ENCODE data around the gene EXOC3L1. TPM values are rescaled to one million over a fixed set of nuclear protein-coding genes. Genes with fewer than 3 reads are reported as not detected.

EXOC3L1 gene
- total RNA-seq, 2 experiments from 2014 or later, result not detected

- Histone ChIP-seq H4K20me1 (ENCODE audit: insufficient read depth, low read length) (no peaks in the 10 kb centered on the region), H3K4me1 (ENCODE audit: insufficient read depth, low read length, poor library complexity, severe bottlenecking) (peaks cover 21% of the 10 kb centered on the region), H3K4me3 (ENCODE audit: low read depth, low read length, poor library complexity, severe bottlenecking) (no peak overlapping the region), H3K79me2 (ENCODE audit: insufficient read depth, low read depth, low read length) (no peaks in the 10 kb centered on the region), H3K27ac (ENCODE audit: low read depth, low read length, poor library complexity, severe bottlenecking) (no peak overlapping the region), H3K9me3 (ENCODE audit: low read length) (no peaks in the 10 kb centered on the region), H2AFZ (ENCODE audit: low read length) (no peak overlapping the region), H3K9me2 (ENCODE audit: insufficient read depth, low read length) (no peaks in the 10 kb centered on the region), H3K36me3 (ENCODE audit: insufficient read depth, low read length) (no peaks in the 10 kb centered on the region), H3K4me2 (ENCODE audit: low read length) (no peak overlapping the region)
- BruUV-seq (replicated peaks), result no TSS peak
- no peak for DNase-seq (ENCODE audit: low spot score)
- POLR2A ChIA-PET, result no interaction called here
- CTCF ChIA-PET (ENCODE audit: unreplicated experiment), result interaction anchor here (0.8 kb wide), 1 partner anchor 8 kb away, joined by 3 read pairs; no protein-coding TSS in a partner anchor
- intact Hi-C loops (cut with micrococcal nuclease; ENCODE audit: unreplicated experiment), result no loop called here
- TF ChIP-seq CTCF (conservative IDR thresholded peaks at IDR 0.05; ENCODE audit: low read length), result no peak
- TF ChIP-seq EZH2phosphoT487 (IDR thresholded peaks at IDR 0.05; ENCODE audit: borderline replicate concordance, low read depth, low read length), result no peak
Observed at GRCh38 chr16:67157106-67157748, 32.7 kb downstream of the EXOC3L1 start.

DNA sequence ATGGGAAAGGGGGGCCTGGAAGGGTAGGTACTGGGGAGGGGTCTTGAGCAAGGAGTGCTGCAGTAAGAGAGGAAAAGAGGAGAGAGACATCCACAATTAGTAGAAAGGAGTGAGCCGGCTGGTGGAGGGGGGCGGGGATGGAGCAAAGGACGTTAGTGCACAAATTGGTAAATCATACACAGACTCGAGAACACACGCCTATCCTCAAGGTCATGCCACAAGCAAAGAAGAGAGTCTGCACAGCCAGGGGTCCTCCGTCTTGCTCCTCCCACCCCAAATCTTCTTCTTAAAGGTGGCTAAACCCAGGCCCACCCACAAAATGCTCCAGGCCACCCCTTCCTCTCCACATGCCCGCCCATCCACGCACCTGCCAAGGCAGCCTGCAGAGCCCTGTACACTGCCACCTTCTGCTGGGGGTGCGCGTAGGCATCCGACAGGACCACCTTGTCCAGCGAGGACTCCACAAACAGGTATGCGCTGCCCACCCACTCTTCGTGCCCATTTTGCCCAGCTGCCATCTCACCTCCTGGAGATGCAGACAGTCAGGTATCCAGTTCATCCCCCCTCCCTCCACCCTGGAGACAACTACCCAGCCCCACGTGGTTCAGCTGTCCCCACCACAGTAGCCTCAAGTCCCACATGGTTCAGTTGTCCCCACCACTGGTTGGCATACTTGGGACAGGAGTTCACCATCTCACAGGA lies 33.6 kb downstream of the EXOC3L1 start:
- peak; percentile 42 for TF ChIP-seq CTCF (conservative IDR thresholded peaks at IDR 0.05; ENCODE audit: low read length)
- no peak for TF ChIP-seq EZH2phosphoT487 (IDR thresholded peaks at IDR 0.05; ENCODE audit: borderline replicate concordance, low read depth, low read length)
- DNase-seq (ENCODE audit: low spot score), result no peak
- Histone ChIP-seq H3K9me2 (ENCODE audit: insufficient read depth, low read length) (no peaks in the 10 kb centered on the region), H3K4me2 (ENCODE audit: low read length) (no peak overlapping the region), H2AFZ (ENCODE audit: low read length) (no peak overlapping the region), H3K79me2 (ENCODE audit: insufficient read depth, low read depth, low read length) (no peaks in the 10 kb centered on the region), H3K4me1 (ENCODE audit: insufficient read depth, low read length, poor library complexity, severe bottlenecking) (peaks cover 21% of the 10 kb centered on the region), H3K27ac (ENCODE audit: low read depth, low read length, poor library complexity, severe bottlenecking) (no peak overlapping the region), H4K20me1 (ENCODE audit: insufficient read depth, low read length) (no peaks in the 10 kb centered on the region), H3K9me3 (ENCODE audit: low read length) (no peaks in the 10 kb centered on the region), H3K4me3 (ENCODE audit: low read depth, low read length, poor library complexity, severe bottlenecking) (no peak overlapping the region), H3K36me3 (ENCODE audit: insufficient read depth, low read length) (no peaks in the 10 kb centered on the region)
- BruUV-seq (replicated peaks), result no TSS peak
- intact Hi-C loops (cut with micrococcal nuclease; ENCODE audit: unreplicated experiment), result no loop called here
- ChIA-PET CTCF (ENCODE audit: unreplicated experiment) (interaction anchor here (0.5 kb wide), 1 partner anchor 212 kb away, joined by 4 read pairs; no protein-coding TSS in a partner anchor), POLR2A (interaction anchor here (0.5 kb wide), 1 partner anchor 45 kb away, joined by 3 read pairs; no protein-coding TSS in a partner anchor)

All from OCI-LY7 (cell line).